Natural killer cell treated with Interleukin-12 subunit alpha and Interleukin-12 subunit beta and Interleukin-15 and Interleukin-18, amount 100 ng/mL, for 72 hours (primary cell): ENCODE data around the gene JDP2. TPM values are rescaled to one million over a fixed set of nuclear protein-coding genes. Genes with fewer than 3 reads are reported as not detected.

ENCODE experiments used
- ATAC-seq, 2 donors: fragments of 150-1000 bp; cut with Tn5 transposase in 1 of 2; sonication (Bioruptor Pico), chemical (Tn5 transposase) in 1 of 2; 2 replicates each; pipeline ENCODE4 v1.10.0; 2021
- DNase-seq: peaks from one replicate; pipeline ENCODE4 v3.0.0; 2022; ENCODE audit warnings: low spot score
- H3K27ac Mint-ChIP-seq, 2 donors: 1 replicate in 1 of 2; 2 replicates in 1 of 2; pipeline ENCODE4 v1.8.0; 2022; ENCODE audit warnings: mixed read lengths in 2 of 2, mild to moderate bottlenecking in 1 of 2, moderate library complexity in 1 of 2
- H3K27me3 Mint-ChIP-seq, 2 donors: 1 replicate in 1 of 2; 2 replicates in 1 of 2; pipeline ENCODE4 v1.8.0; 2022; ENCODE audit warnings: mixed read lengths in 2 of 2
- H3K36me3 Mint-ChIP-seq: one replicate; pipeline ENCODE4 v1.8.0; 2022; ENCODE audit warnings: mixed read lengths
- H3K4me1 Mint-ChIP-seq, 2 donors: 1 replicate in 1 of 2; 2 replicates in 1 of 2; pipeline ENCODE4 v1.8.0; 2022; ENCODE audit warnings: low read depth in 2 of 2, mixed read lengths in 2 of 2, mild to moderate bottlenecking in 1 of 2
- H3K4me3 Mint-ChIP-seq: one replicate; pipeline ENCODE4 v1.8.0; 2022; ENCODE audit warnings: mixed read lengths
- H3K9me3 Mint-ChIP-seq: 2 replicates; pipeline ENCODE4 v1.8.0; 2022; ENCODE audit warnings: mixed read lengths
- total RNA-seq, 2 donors: library from RNA; stranded (reverse); gene quantifications; one replicate each; pipeline ENCODE4 v1.2.3, GENCODE V29; 2022

The JDP2 gene
- total RNA-seq, 2 donors from 2014 or later = 0.61 to 0.83 TPM

- Mint-ChIP-seq H3K9me3 (no peaks in the 10 kb centered on the region), H3K27me3 (peaks cover 9 to 27% of the 10 kb centered on the region in 2 donors), H3K27ac (peak overlapping the region in 1 of 2 donors; percentile 24), H3K4me1 (no peaks in the 10 kb centered on the region), H3K36me3 (no peaks in the 10 kb centered on the region), H3K4me3 (no peak overlapping the region)
- peak; percentile 58 for DNase-seq
- no peak for ATAC-seq
Observed at GRCh38 chr14:75477881-75478280, 50.1 kb downstream of the JDP2 start.

- no peak for DNase-seq
- no peak for ATAC-seq
- H3K4me1 Mint-ChIP-seq = no peaks in the 10 kb centered on the region
- no peak overlapping the region for H3K4me3 Mint-ChIP-seq
- H3K27ac Mint-ChIP-seq = peak overlapping the region in 1 of 2 donors; percentile 25
- H3K36me3 Mint-ChIP-seq = no peaks in the 10 kb centered on the region
- H3K27me3 Mint-ChIP-seq = peaks cover 7 to 20% of the 10 kb centered on the region in 2 donors
- H3K9me3 Mint-ChIP-seq = no peaks in the 10 kb centered on the region
Observed at GRCh38 chr14:75479770-75480600, 52.2 kb downstream of the JDP2 start.

- ATAC-seq = no peak
- Mint-ChIP-seq H3K27me3 (peaks cover 6 to 20% of the 10 kb centered on the region in 2 donors), H3K27ac (no peak overlapping the region), H3K4me1 (peaks cover 12 to 15% of the 10 kb centered on the region in 2 donors), H3K36me3 (no peaks in the 10 kb centered on the region), H3K9me3 (no peaks in the 10 kb centered on the region), H3K4me3 (no peak overlapping the region)
- DNase-seq = no peak
Observed at GRCh38 chr14:75482366-75482765, 54.5 kb downstream of the JDP2 start.

GRCh38 chr14:75484711-75485429 is 57.0 kb downstream of the JDP2 start:
- no peaks in the 10 kb centered on the region for H3K36me3 Mint-ChIP-seq
- no peak overlapping the region for H3K4me3 Mint-ChIP-seq
- DNase-seq (no peak), ATAC-seq (no peak)
- peaks cover 2 to 19% of the 10 kb centered on the region in 2 donors for H3K27me3 Mint-ChIP-seq
- H3K27ac Mint-ChIP-seq = no peak overlapping the region
- H3K4me1 Mint-ChIP-seq = peaks cover 17 to 25% of the 10 kb centered on the region in 2 donors
- H3K9me3 Mint-ChIP-seq = no peaks in the 10 kb centered on the region

- Mint-ChIP-seq H3K27me3 (peaks cover 0 to 5% of the 10 kb centered on the region in 2 donors), H3K36me3 (no peaks in the 10 kb centered on the region), H3K27ac (peak overlapping the region in 1 of 2 donors; percentile 71), H3K4me3 (peak overlapping the region; percentile 36), H3K9me3 (no peaks in the 10 kb centered on the region), H3K4me1 (peaks cover 17 to 30% of the 10 kb centered on the region in 2 donors)
- no peak for ATAC-seq
- no peak for DNase-seq
Observed at GRCh38 chr14:75486318-75486717, 58.5 kb downstream of the JDP2 start.

- no peaks in the 10 kb centered on the region for H3K36me3 Mint-ChIP-seq
- peak overlapping the region; percentile 62 for H3K4me3 Mint-ChIP-seq
- no peaks in the 10 kb centered on the region for H3K9me3 Mint-ChIP-seq
- peak; percentile 75 to 85 for ATAC-seq
- DNase-seq = no peak
- H3K27ac Mint-ChIP-seq = no peak overlapping the region
- no peaks in the 10 kb centered on the region for H3K27me3 Mint-ChIP-seq
- peaks cover 19 to 30% of the 10 kb centered on the region in 2 donors for H3K4me1 Mint-ChIP-seq
Observed at GRCh38 chr14:75487155-75487671, 59.4 kb downstream of the JDP2 start.

GRCh38 chr14:75489480-75489837 is 61.6 kb downstream of the JDP2 start:
- no peak overlapping the region for H3K4me3 Mint-ChIP-seq
- H3K4me1 Mint-ChIP-seq = peaks cover 36 to 47% of the 10 kb centered on the region in 2 donors
- peak overlapping the region; percentile 73 to 87 for H3K27ac Mint-ChIP-seq
- no peaks in the 10 kb centered on the region for H3K36me3 Mint-ChIP-seq
- H3K9me3 Mint-ChIP-seq = no peaks in the 10 kb centered on the region
- no peaks in the 10 kb centered on the region for H3K27me3 Mint-ChIP-seq
- ATAC-seq (no peak), DNase-seq (no peak)

GRCh38 chr14:75491376-75491978 is 63.7 kb downstream of the JDP2 start:
- DNase-seq (no peak), ATAC-seq (no peak)
- no peaks in the 10 kb centered on the region for H3K27me3 Mint-ChIP-seq
- no peak overlapping the region for H3K4me3 Mint-ChIP-seq
- peak overlapping the region in 1 of 2 donors; percentile 83 for H3K27ac Mint-ChIP-seq
- peaks cover 10% of the 10 kb centered on the region for H3K9me3 Mint-ChIP-seq
- H3K4me1 Mint-ChIP-seq = peaks cover 51 to 60% of the 10 kb centered on the region in 2 donors
- H3K36me3 Mint-ChIP-seq = peaks cover 4% of the 10 kb centered on the region

GRCh38 chr14:75492832-75493591 is 65.2 kb downstream of the JDP2 start:
- no peaks in the 10 kb centered on the region for H3K27me3 Mint-ChIP-seq
- ATAC-seq (no peak), DNase-seq (no peak)
- peaks cover 10% of the 10 kb centered on the region for H3K9me3 Mint-ChIP-seq
- peak overlapping the region; percentile 61 for H3K4me3 Mint-ChIP-seq
- peaks cover 57 to 63% of the 10 kb centered on the region in 2 donors for H3K4me1 Mint-ChIP-seq
- H3K27ac Mint-ChIP-seq = peak overlapping the region; percentile 74 to 83
- H3K36me3 Mint-ChIP-seq = peaks cover 4% of the 10 kb centered on the region

- peaks cover 56 to 62% of the 10 kb centered on the region in 2 donors for H3K4me1 Mint-ChIP-seq
Observed at GRCh38 chr14:75493592-75494087, 65.8 kb downstream of the JDP2 start.

GRCh38 chr14:75494896-75495295 is 67.1 kb downstream of the JDP2 start:
- H3K27ac Mint-ChIP-seq = peak overlapping the region; percentile 74 to 92

More at GRCh38 chr14:75493592-75494087, 65.8 kb downstream of the JDP2 start:
- no peaks in the 10 kb centered on the region for H3K27me3 Mint-ChIP-seq
- H3K27ac Mint-ChIP-seq = peak overlapping the region; percentile 74 to 83
- H3K36me3 Mint-ChIP-seq = peaks cover 4% of the 10 kb centered on the region
- peaks cover 10% of the 10 kb centered on the region for H3K9me3 Mint-ChIP-seq
- ATAC-seq = peak; percentile 26 to 38
- no peak for DNase-seq
- peak overlapping the region; percentile 59 for H3K4me3 Mint-ChIP-seq

GRCh38 chr14:75495399-75495798 is 67.6 kb downstream of the JDP2 start:
- peaks cover 10% of the 10 kb centered on the region for H3K9me3 Mint-ChIP-seq
- H3K4me1 Mint-ChIP-seq = peaks cover 61 to 62% of the 10 kb centered on the region in 2 donors
- ATAC-seq = no peak
- H3K27me3 Mint-ChIP-seq = no peaks in the 10 kb centered on the region
- H3K36me3 Mint-ChIP-seq = peaks cover 4% of the 10 kb centered on the region
- DNase-seq = no peak
- H3K4me3 Mint-ChIP-seq = peak overlapping the region; percentile 34
- H3K27ac Mint-ChIP-seq = peak overlapping the region; percentile 74 to 92

More at GRCh38 chr14:75494896-75495295, 67.1 kb downstream of the JDP2 start:
- Mint-ChIP-seq H3K4me1 (peaks cover 61 to 62% of the 10 kb centered on the region in 2 donors), H3K4me3 (peak overlapping the region; percentile 34), H3K9me3 (peaks cover 10% of the 10 kb centered on the region), H3K27me3 (no peaks in the 10 kb centered on the region), H3K36me3 (peaks cover 4% of the 10 kb centered on the region)
- ATAC-seq = no peak
- no peak for DNase-seq

- Mint-ChIP-seq H3K9me3 (peaks cover 10% of the 10 kb centered on the region), H3K27me3 (no peaks in the 10 kb centered on the region), H3K4me3 (peak overlapping the region; percentile 34), H3K4me1 (peaks cover 58 to 61% of the 10 kb centered on the region in 2 donors), H3K36me3 (peaks cover 4% of the 10 kb centered on the region), H3K27ac (peak overlapping the region; percentile 74 to 92)
- DNase-seq = no peak
- ATAC-seq = no peak
Observed at GRCh38 chr14:75495882-75496281, 68.1 kb downstream of the JDP2 start.
